IMR-90 (cell line): ENCODE results near the gene PLIN4.

ENCODE experiments used
- FOS ChIP-seq: fragments of 150-350 bp; IDR thresholded peaks from 2 replicates; pipeline ENCODE4 v1.6.1; 2016; ENCODE audit warnings: low read depth, low read length
- MAFK ChIP-seq: IDR thresholded peaks from 2 replicates; pipeline ENCODE4 v1.6.1; 2012; ENCODE audit warnings: low read depth, low read length, improper control_type of control experiment
- SMC3 ChIP-seq: fragments of 150-350 bp; IDR thresholded peaks from 2 replicates; pipeline ENCODE4 v1.6.1; 2016; ENCODE audit warnings: low read depth, mild to moderate bottlenecking, antibody characterized with exemption, low read length, moderate library complexity
- TF ChIP-seq, protein P1 (sequence below): conservative IDR thresholded peaks from 2 replicates; pipeline ENCODE4 v1.5.1; 2012; ENCODE audit warnings: mild to moderate bottlenecking, low read depth, low read length, improper control_type of control experiment

DNA sequence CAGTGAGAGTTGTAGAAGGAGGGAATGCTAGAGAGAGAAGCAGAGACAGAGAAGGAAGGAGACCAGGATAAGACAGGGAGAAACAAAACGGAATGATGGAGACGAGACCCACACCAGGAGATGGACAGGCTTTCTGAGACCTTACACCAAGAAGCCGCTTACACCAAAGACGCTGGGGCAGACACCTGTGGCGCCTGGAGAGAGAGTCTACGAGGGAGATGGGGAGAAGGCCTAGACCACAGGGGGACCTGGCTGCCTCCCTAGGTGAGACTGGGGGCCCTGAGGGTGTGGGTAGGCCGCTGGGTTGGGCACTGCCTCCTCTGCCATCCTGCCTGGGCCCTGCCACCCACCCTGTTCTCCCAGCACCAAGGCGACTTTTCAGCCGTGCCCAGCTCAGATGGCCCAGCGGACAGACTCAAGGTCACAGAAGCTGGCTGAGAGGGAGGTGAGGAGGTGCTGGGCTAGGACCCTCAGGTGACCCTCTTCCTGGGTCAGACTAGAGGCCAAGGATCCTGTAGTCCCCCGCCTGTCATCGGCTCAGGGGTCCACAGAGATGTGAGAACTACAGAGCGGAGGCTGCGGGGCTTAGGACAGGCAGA, 11.7 kb upstream of the PLIN4 start:
- TF ChIP-seq FOS (no peak), MAFK (no peak), SMC3 (no peak)
- TF ChIP-seq, protein P1, sequence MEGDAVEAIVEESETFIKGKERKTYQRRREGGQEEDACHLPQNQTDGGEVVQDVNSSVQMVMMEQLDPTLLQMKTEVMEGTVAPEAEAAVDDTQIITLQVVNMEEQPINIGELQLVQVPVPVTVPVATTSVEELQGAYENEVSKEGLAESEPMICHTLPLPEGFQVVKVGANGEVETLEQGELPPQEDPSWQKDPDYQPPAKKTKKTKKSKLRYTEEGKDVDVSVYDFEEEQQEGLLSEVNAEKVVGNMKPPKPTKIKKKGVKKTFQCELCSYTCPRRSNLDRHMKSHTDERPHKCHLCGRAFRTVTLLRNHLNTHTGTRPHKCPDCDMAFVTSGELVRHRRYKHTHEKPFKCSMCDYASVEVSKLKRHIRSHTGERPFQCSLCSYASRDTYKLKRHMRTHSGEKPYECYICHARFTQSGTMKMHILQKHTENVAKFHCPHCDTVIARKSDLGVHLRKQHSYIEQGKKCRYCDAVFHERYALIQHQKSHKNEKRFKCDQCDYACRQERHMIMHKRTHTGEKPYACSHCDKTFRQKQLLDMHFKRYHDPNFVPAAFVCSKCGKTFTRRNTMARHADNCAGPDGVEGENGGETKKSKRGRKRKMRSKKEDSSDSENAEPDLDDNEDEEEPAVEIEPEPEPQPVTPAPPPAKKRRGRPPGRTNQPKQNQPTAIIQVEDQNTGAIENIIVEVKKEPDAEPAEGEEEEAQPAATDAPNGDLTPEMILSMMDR: no peak
